GM21529 (cell line): ENCODE measurements around the gene HPCAL1.
"Not testable (repeated sequence)": the region's sequence is repeated elsewhere in the genome, so short reads cannot be mapped to it uniquely, and the experiment has no call there.

Experiments used
- ATAC-seq: cut with Tn5 transposase; IDR thresholded peaks from one replicate; pipeline ENCODE4 v1.9.1; 2021; ENCODE audit not compliant: unreplicated experiment

Gene HPCAL1

GRCh38 chr2:10302479-10303180, at the start of gene HPCAL1:
HPCAL1 (plus strand) TSS chr2:10302904; CDS start chr2:10419758, 116,854 bp downstream.
- peak; percentile 72 for ATAC-seq

- ATAC-seq, result no peak
These were observed 48.9 kb upstream of the HPCAL1 start for GRCh38 chr2:10253596-10254372.

GRCh38 chr2:10254373-10255188, 48.1 kb upstream of the HPCAL1 start:
- no peak for ATAC-seq

DNA sequence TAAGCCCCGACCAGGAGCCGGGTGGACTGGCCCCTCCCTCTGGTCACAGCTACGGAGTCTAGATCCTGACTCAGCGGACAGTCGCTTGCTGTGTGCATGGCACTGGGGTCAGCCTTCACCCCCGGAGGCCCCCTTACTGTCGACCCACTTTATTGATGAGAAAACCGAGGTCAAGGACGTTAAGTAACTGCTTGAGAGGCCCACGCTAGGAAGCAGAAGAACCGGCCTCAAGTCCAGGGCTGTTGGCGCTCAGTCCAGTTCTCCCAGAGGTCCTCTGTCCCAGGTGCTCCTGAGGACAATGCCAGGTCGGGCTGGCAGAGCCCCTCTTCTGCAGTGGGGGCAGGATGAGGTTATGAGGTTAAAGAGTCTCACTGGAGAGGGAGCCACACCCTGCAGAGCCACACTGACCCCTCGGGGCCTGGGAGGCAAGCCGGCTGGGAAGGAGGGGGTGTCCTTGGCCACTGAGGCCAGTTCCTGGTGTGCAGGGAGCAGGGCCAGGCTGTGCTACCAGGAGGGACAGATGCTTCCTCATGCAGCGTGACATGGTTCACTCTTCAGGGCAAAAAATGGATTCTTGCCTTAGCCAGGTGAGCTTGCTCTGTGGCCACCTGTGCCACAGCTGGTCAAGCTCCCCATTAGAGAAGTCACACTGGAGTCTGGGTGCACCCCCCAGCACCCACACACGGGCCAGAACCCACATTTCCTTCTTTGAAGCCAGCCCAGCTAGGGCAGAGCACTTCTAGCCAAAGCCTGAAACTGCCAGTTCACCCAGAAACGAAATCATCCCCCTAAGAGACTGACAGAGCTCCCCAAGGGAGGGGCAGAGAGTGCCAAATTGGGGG, 47.3 kb upstream of the HPCAL1 start:
- ATAC-seq, result no peak

DNA sequence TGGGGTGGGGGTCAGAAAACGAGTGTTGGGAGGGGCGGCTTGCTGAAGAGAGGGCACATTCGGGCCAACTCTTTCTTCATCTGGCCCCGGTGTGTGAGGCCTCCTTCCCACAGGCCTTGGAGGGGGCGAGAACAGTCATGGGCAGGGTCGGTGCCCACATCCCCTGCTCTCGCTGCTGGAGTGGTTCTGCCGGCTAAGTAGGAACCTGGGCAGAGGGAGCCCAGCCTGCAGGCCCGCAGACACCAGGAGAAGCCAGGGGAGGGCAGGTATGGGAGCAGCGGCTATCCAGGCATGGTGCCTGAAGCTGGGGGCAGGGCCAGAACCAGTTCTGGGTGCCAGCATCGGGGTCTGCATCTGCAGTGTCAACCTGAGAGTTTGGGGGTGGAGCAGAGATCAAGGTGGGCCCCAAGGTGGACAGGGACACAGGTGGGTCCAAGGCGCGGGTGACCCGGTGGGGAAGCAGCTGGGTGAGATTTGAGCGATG, 46.6 kb upstream of the HPCAL1 start:
- no peak for ATAC-seq

DNA sequence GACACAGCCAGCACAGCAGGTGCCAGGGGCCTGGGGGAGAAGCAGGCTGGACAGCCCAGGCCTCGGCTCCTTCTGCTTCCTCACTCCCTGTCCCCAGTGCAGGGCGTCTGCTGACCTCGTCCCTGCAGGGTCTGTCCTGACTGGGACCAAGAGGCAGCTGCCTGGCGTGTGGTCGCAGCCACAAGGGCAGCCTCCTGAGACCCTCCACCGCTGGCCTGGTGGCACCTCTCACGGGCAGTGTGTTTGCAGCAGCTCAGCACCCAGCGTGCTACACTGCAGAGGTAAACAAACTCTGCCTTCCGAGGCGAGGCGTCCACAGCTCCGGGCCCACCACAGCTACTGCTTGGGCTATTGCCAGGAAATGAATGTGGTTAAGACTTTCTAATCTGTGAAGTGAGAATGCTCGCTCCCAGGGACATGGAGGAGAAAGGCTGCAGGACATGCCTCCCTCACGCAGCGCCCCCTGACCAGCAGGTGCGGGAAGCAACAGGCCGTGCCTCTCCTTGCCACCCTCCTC, 46.1 kb upstream of the HPCAL1 start:
- ATAC-seq, result no peak

- no peak for ATAC-seq
These were observed 45.7 kb upstream of the HPCAL1 start for GRCh38 chr2:10257036-10257435.

GRCh38 chr2:10257500-10258147, 45.1 kb upstream of the HPCAL1 start:
- ATAC-seq, result no peak

DNA sequence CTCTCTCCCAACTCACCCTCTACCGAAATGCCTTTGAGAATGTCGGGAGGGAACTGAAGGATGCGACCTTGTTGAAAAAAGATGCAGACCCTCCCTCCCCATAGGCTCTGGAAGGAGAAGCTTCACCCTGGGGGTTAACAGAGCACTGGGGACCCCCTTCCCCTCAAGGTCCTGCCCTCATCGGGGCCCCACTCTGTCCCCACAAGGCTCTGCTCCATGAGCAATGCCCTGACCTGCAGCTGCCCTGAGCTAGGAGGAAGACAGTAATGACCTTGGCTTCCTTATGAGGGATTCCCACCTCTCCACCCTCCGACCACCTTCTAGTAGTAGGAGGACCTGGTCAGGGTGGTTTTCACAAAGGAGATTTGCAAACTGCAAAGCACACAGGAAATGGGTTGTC, 44.4 kb upstream of the HPCAL1 start:
- no peak for ATAC-seq

DNA sequence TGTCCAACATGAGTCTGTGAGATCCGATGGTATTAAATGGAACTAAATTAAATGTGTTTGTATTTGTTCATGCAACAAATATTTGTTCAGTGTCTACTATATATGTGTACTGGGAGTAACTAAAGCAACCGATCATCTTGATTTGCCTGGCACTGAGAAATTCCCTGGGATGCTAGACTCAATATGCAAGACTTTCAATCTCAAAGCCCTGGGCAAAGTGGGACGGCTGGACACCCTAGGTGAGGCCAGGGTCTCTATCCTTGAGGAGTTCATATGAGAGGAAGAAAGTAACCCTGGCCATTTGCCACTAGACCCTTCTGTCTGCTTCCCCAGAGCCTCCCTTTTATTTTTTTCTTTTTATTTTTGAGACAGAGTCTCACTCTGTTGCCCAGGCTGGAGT, 44.0 kb upstream of the HPCAL1 start:
- no peak for ATAC-seq

DNA sequence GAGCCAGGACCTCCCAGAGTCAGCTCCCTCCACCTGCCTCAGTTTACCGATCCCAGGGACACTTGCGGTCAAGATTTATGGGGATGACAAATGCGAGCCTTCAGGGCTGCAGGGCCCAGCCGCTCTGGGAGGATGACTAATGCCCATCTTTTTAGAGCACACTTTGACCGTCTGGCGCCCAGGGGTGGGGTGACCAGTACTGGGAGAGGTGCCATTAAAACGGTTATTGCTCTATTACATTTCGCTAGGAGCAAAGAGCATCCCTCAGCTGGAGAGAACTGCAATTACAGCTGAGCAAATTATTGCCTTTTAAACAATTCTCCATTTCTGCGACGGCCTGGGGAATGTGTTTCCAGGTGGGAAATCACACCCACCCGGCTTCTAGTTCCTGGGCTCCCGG, 42.6 kb upstream of the HPCAL1 start:
- ATAC-seq, result no peak

DNA sequence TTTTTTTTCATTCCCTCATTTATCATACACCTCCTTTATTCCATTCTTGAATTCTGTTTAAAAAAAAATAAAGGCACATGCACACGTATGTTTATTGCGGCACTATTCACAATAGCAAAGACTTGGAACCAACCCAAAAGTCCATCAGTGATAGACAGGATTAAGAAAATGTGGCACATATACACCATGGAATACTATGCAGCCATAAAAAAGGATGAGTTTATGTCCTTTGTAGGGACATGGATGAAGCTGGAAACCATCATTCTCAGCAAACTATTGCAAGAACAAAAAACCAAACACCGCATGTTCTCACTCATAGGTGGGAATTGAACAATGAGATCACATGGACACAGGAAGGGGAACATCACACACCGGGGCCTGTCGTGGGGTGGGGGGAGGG, 39.2 kb upstream of the HPCAL1 start:
- ATAC-seq, result not testable (repeated sequence)

DNA sequence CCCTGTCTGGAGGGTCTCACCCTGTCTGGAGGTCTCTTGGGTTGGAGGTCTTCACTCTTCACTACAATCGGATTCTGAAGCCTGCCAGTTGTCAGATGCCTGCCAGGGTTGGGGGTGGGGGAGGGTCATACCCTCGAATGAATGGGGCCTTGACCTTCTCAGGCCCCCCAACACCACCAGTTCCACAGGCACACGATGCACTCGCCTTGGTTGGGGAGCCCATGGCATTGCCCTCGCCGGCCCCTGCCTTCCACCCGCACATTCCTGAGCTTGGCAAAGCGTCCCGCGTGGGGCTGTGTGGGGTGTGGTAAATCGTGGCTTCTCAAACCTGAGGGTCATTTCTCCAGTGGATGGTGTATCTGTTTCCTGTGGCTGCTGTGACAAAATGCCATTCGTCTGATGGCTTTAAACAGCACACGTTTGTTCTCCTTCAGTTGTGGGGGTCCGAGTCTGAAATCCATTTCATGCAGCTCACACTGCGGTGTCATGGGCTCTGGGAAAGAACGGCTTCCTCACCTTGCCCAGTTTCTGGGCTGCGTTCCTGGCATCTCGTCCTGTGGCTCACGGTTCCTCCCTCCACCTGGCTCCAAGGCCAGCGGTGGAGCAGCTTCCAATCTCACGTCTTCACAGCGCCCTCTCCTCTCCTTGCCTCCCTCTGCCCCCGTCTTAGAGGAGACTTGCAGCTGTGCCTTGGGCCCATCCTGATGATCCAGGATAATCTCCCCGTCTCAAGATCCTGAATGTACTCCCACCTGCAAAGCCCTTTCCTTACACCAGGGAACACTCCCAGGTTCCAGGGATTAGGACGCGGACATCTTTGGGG, 38.0 kb upstream of the HPCAL1 start:
- ATAC-seq, result no peak

DNA sequence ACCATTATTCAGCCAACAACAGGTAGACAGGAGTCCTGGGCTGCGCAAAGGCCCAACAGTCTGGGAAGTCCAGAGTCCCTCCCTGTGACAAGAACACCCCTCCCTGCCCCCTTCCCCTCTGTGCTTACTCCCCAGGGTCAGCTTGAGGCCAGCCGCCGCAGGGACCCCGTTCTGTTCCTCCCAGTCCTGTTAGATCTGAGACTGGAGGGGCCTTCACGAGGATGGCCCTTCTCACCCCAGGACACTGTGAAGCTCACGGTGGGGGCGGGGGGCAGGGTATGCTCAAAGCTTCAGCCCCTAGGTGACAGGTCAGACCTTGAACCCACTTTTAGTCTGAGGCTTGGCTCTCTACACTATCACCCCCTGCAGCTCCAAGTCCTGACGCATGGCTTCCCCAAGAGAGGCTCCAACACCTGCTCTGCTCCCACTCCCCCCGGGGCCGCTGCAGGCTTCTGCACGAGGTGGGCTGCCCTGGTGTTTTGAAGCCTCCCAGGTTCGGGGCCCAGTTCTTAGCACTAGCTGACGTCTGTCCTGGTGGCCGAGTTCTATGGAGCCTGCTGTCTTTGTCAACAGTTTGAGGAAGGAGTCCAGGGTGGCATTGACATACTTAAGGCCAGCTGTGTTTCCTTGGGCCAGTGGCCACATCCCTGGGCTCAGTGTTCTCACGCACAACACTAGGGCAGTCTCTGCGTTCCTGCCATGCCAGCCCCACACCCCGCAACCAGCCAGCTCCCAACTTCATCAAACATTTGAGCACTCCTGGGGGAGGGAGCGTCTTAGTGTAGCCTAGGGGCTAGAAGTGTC, 37.2 kb upstream of the HPCAL1 start:
- ATAC-seq, result no peak

DNA sequence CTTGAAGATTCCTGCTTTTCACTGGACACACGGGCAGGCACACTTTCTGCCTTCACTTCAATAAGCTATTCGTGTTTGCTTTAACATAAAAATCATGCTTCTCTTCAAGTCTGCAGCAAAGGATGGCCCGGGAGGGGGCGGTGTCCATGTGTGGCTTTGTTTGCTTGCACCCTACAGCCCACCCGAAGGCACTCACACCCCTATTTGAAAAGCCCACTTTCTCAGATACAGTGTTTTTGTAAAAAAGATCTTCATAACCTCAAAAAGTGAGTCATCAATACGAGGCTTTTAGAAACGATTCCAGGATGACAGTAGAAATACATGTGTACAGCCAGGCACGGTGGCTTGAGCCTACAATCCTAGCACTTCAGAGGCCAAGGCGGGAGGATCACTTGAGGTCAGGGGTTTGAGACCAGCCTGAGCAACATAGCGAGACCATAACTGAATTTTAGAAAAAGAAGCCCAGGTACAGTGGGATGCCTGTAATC, 36.5 kb upstream of the HPCAL1 start:
- ATAC-seq, result no peak

DNA sequence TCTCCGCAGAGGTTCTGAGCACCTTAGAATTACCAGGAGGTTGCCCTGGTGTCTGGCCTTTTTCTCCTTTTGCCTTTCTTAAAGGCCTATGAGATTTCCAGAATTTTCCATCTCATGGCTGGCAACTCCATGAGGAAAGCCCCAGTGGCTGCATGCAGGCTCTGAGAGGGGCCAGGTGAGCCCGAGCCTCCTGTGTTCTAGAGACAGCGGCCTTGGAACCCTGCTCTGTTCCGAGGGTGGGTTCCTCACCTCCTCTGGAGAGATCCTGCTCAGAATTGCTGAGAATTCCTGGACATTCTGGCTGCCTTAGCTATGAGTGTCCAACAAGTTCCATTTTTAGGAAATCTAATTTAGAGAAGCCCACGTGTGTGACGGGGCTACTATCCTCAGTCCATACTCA, 35.7 kb upstream of the HPCAL1 start:
- no peak for ATAC-seq

DNA sequence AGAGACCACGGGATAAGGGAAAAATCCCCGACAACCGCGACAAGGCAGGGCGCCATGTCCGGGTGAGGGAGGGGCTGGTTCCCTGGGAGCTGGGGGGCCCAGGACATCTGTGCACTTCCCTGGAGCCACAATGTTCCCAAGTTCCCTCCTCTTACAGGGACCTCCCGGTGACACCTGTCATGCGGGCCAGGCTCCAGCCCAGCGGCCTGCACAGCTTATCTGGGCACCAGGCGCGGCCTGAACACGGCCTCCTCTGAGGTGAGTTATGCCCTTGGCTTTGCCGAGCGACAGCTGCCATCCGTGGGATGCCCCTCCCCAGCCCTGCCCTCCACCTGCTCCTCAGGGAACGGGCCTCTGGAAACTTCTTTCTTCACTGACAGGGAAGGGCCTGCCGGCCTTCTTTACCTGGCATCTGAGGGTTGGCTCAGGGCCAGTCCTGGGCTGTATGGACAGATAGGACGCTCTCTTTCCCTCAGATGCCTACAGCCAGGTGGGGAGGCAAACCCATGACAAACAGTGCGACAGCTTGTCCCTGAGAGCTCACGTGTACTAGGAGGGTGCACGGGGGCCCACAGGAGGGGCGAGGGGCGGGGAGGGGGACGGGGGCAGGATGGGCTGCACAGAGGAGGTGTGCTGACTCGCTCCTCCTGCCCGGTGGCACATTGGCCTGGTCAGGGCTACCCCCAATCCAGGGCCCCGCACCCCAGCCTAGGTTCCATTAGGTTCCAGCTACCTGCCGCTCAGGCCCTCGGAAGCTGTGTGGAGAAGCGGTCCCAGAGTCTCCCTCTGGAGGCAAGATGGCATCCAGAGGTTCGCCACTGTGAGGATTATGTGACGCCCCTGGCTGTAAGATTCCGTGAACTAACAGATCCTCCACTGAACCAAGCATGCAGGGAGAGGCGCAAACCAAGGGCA, 34.9 kb upstream of the HPCAL1 start:
- no peak for ATAC-seq
